ENCODE results near the gene TEX12. TPM values are rescaled to one million over a fixed set of nuclear protein-coding genes. Genes with fewer than 3 reads are reported as not detected.

The TEX12 gene
- total RNA-seq, 2 donors from 2014 or later, result 4.0 TPM; not detected in 1

GRCh38 chr11:112165049-112165448 lies 2.1 kb upstream of the TEX12 start:
- Histone ChIP-seq H3K9me3 (no peaks in the 10 kb centered on the region), H3K27ac (no peak overlapping the region), H3K4me1 (replicated peaks) (no peaks in the 10 kb centered on the region), H3K4me3 (no peak overlapping the region), H3K36me3 (no peaks in the 10 kb centered on the region), H3K27me3 (replicated peaks; ENCODE audit: insufficient read depth) (no peaks in the 10 kb centered on the region)
- 63% methylated on average over 3 of the region's 3 CpGs for WGBS
- intact Hi-C loops (cut with DNase I), result no loop called here
- TF ChIP-seq POLR2A (IDR thresholded peaks at IDR 0.05) (no peak), CTCF (IDR thresholded peaks at IDR 0.05) (no peak), POLR2AphosphoS5 (IDR thresholded peaks at IDR 0.05) (no peak)
- DNase-seq (ENCODE audit: low spot score), result no peak

- TF ChIP-seq POLR2A (IDR thresholded peaks at IDR 0.05), result no peak
- no peak for TF ChIP-seq POLR2AphosphoS5 (IDR thresholded peaks at IDR 0.05)
- TF ChIP-seq CTCF (IDR thresholded peaks at IDR 0.05), result no peak
- intact Hi-C loops (cut with DNase I), result no loop called here
- Histone ChIP-seq H3K36me3 (no peaks in the 10 kb centered on the region), H3K27ac (no peak overlapping the region), H3K4me1 (replicated peaks) (no peaks in the 10 kb centered on the region), H3K27me3 (replicated peaks; ENCODE audit: insufficient read depth) (no peaks in the 10 kb centered on the region), H3K9me3 (no peaks in the 10 kb centered on the region), H3K4me3 (no peak overlapping the region)
- WGBS, result 74% methylated on average over 8 of the region's 8 CpGs
- DNase-seq (ENCODE audit: low spot score), result no peak
Measured at GRCh38 chr11:112166562-112166961, 610 bp upstream of the TEX12 start.

GRCh38 chr11:112172362-112172994 lies 5.3 kb downstream of the TEX12 start:
- TF ChIP-seq CTCF (IDR thresholded peaks at IDR 0.05) (no peak), POLR2A (IDR thresholded peaks at IDR 0.05) (no peak), POLR2AphosphoS5 (IDR thresholded peaks at IDR 0.05) (no peak)
- intact Hi-C loops (cut with DNase I), result loop anchor here (5.0 kb wide), 1 partner anchor 55 kb away; no protein-coding TSS in a partner anchor
- H3K4me3 ChIP-seq, result no peak overlapping the region
- no peak for DNase-seq (ENCODE audit: low spot score)
- 67% methylated on average over 2 of the region's 2 CpGs for WGBS
- no peaks in the 10 kb centered on the region for H3K27me3 ChIP-seq (replicated peaks; ENCODE audit: insufficient read depth)
- H3K4me1 ChIP-seq (replicated peaks), result no peaks in the 10 kb centered on the region
- no peaks in the 10 kb centered on the region for H3K9me3 ChIP-seq
- no peaks in the 10 kb centered on the region for H3K36me3 ChIP-seq
- H3K27ac ChIP-seq, result no peak overlapping the region

GRCh38 chr11:112173152-112173551 lies 6.0 kb downstream of the TEX12 start:
- Histone ChIP-seq H3K9me3 (no peaks in the 10 kb centered on the region), H3K4me3 (no peak overlapping the region), H3K4me1 (replicated peaks) (no peaks in the 10 kb centered on the region), H3K27ac (no peak overlapping the region), H3K27me3 (replicated peaks; ENCODE audit: insufficient read depth) (no peaks in the 10 kb centered on the region), H3K36me3 (no peaks in the 10 kb centered on the region)
- 60% methylated on average over 3 of the region's 3 CpGs for WGBS
- no peak for TF ChIP-seq CTCF (IDR thresholded peaks at IDR 0.05)
- no peak for TF ChIP-seq POLR2A (IDR thresholded peaks at IDR 0.05)
- no peak for TF ChIP-seq POLR2AphosphoS5 (IDR thresholded peaks at IDR 0.05)
- intact Hi-C loops (cut with DNase I), result loop anchor here (5.0 kb wide), 1 partner anchor 56 kb away; no protein-coding TSS in a partner anchor
- no peak for DNase-seq (ENCODE audit: low spot score)

All from prostate gland (tissue), 2 donors.